Mucosa of descending colon (tissue), 3 donors: ENCODE data around the gene SHISA7. TPM values are rescaled to one million over a fixed set of nuclear protein-coding genes. Genes with fewer than 3 reads are reported as not detected.

Experiments
- ATAC-seq: fragments of 200-7000 bp; cut with Tn5 transposase; one replicate; pipeline ENCODE4 v1.9.1; 2020; ENCODE audit warnings: mild to moderate bottlenecking, moderate library complexity
- DNase-seq, 3 donors: peaks; one replicate each; pipeline ENCODE4 v3.0.0-alpha.2; 2020
- H3K36me3 ChIP-seq: fragments of 200-600 bp; one replicate; pipeline ENCODE4 v1.8.0; 2021; ENCODE audit warnings: low read depth, mild to moderate bottlenecking
- H3K4me1 ChIP-seq: fragments of 200-600 bp; one replicate; pipeline ENCODE4 v1.8.0; 2021; ENCODE audit warnings: low read depth, mild to moderate bottlenecking
- H3K4me3 ChIP-seq: fragments of 200-600 bp; one replicate; pipeline ENCODE4 v1.8.0; 2021; ENCODE audit warnings: mild to moderate bottlenecking
- H3K9me3 ChIP-seq: fragments of 200-600 bp; one replicate; pipeline ENCODE4 v1.8.0; 2021; ENCODE audit warnings: mild to moderate bottlenecking
- CTCF ChIP-seq: fragments of 200-600 bp; IDR thresholded peaks from one replicate; pipeline ENCODE4 v1.8.0; 2022; ENCODE audit warnings: antibody characterized with exemption, mild to moderate bottlenecking
- intact Hi-C, 2 donors: fragments of 100-400 bp; cut with DNase I in 1 of 2; cut with micrococcal nuclease in 1 of 2; formaldehyde crosslinking; loops; one replicate each; pipeline versions ENCODE4 v1.11.0 to v1.11.1; 2022; cut with DNase I, micrococcal nuclease
- total RNA-seq, 3 donors: library from RNA; stranded (reverse); fragmentation: NEBNext Ultra II Directional in 2 of 3; extraction: Animal tissue kit (Norgen Biotek cat#: 25700) in 2 of 3; gene quantifications; one replicate each; pipeline versions ENCODE4 v1.2.1 to v1.2.4, GENCODE V29; 2021 to 2023
- donor health status: DM: no; HTN: no; CAD: no; lungs with moderate emphysema.
- donor health status: DM: no; HTN: no; CAD: no.
- donor health status: DM: no; HTN: yes; CAD: no.

SHISA7 gene
- total RNA-seq, 3 donors from 2014 or later = 0.35 TPM; not detected in 2

GRCh38 chr19:55466241-55466614, 23.1 kb upstream of the SHISA7 start:
- intact Hi-C loops = no loop called here
- DNase-seq = no peak
- H3K36me3 ChIP-seq = peaks cover 4% of the 10 kb centered on the region
- H3K9me3 ChIP-seq = no peaks in the 10 kb centered on the region
- no peak for ATAC-seq
- H3K4me1 ChIP-seq = peaks cover 6% of the 10 kb centered on the region
- TF ChIP-seq CTCF = no peak
- no peak overlapping the region for H3K4me3 ChIP-seq

GRCh38 chr19:55465460-55466240, 22.6 kb upstream of the SHISA7 start:
- Histone ChIP-seq H3K9me3 (no peaks in the 10 kb centered on the region), H3K36me3 (peaks cover 4% of the 10 kb centered on the region), H3K4me1 (peaks cover 6% of the 10 kb centered on the region), H3K4me3 (no peak overlapping the region)
- intact Hi-C loops = no loop called here
- no peak for ATAC-seq
- DNase-seq = no peak
- TF ChIP-seq CTCF = no peak

- TF ChIP-seq CTCF = no peak
- no peak for DNase-seq
- Histone ChIP-seq H3K4me3 (no peak within 1 kb of the TSS), H3K36me3 (peaks cover 4% of the 10 kb centered on the region), H3K4me1 (peaks cover 15% of the 10 kb centered on the region), H3K9me3 (no peaks in the 10 kb centered on the region)
- intact Hi-C loops = no loop called here
- ATAC-seq = no peak
Observed at GRCh38 chr19:55464662-55465054, 21.6 kb upstream of the SHISA7 start, which contains the start of gene C19orf85. C19orf85 (minus strand) TSS chr19:55464751; CDS start chr19:55464554, 197 bp downstream.

GRCh38 chr19:55464039-55464661, 21.1 kb upstream of the SHISA7 start:
- Histone ChIP-seq H3K4me1 (peaks cover 16% of the 10 kb centered on the region), H3K9me3 (no peaks in the 10 kb centered on the region), H3K4me3 (no peak overlapping the region), H3K36me3 (peaks cover 4% of the 10 kb centered on the region)
- DNase-seq (no peak), ATAC-seq (no peak)
- TF ChIP-seq CTCF = no peak
- intact Hi-C loops = no loop called here

GRCh38 chr19:55463583-55464031, 20.5 kb upstream of the SHISA7 start:
- intact Hi-C loops = no loop called here
- Histone ChIP-seq H3K9me3 (no peaks in the 10 kb centered on the region), H3K4me3 (no peak overlapping the region), H3K36me3 (peaks cover 4% of the 10 kb centered on the region), H3K4me1 (peaks cover 16% of the 10 kb centered on the region)
- ATAC-seq (no peak), DNase-seq (no peak)
- no peak for TF ChIP-seq CTCF
